HepG2 (cell line): ENCODE measurements around the gene ZNF628.

ENCODE experiments used
- ATF6 ChIP-seq: sonication (generic); formaldehyde crosslinking; conservative IDR thresholded peaks from 2 replicates; pipeline ENCODE4 v1.4.0; 2020; ENCODE audit warnings: missing genetic modification reagents
- CEBPZ ChIP-seq: IDR thresholded peaks from 2 replicates; pipeline ENCODE4 v1.6.1; 2012; ENCODE audit warnings: low read length, improper control_type of control experiment
- CHCHD3 ChIP-seq: sonication (generic); formaldehyde crosslinking; IDR thresholded peaks from 2 replicates; pipeline ENCODE4 v1.8.0; 2022; ENCODE audit warnings: mild to moderate bottlenecking, missing genetic modification reagents, moderate library complexity
- CTCF ChIP-seq: sonication (generic); formaldehyde crosslinking; IDR thresholded peaks from 2 replicates; pipeline ENCODE4 v1.5.0; 2020; ENCODE audit warnings: mild to moderate bottlenecking, missing genetic modification reagents, moderate library complexity
- EZH2 ChIP-seq: conservative IDR thresholded peaks from 2 replicates; pipeline ENCODE4 v1.6.1; 2012; ENCODE audit warnings: mild to moderate bottlenecking, low read depth, low read length, moderate library complexity
- FOXJ3 ChIP-seq: sonication (generic); formaldehyde crosslinking; IDR thresholded peaks from 2 replicates; pipeline ENCODE4 v1.4.0; 2020; ENCODE audit warnings: missing genetic modification reagents, mild to moderate bottlenecking, borderline replicate concordance
- HDAC1 ChIP-seq: sonication (generic); formaldehyde crosslinking; IDR thresholded peaks from 2 replicates; pipeline ENCODE4 v1.5.1; 2020; ENCODE audit warnings: mild to moderate bottlenecking, missing genetic modification reagents
- HDAC2 ChIP-seq: sonication (generic); formaldehyde crosslinking; IDR thresholded peaks from 2 replicates; pipeline ENCODE4 v1.4.0; 2020; ENCODE audit warnings: missing genetic modification reagents
- MYC ChIP-seq: sonication (generic); formaldehyde crosslinking; IDR thresholded peaks from 2 replicates; pipeline ENCODE4 v1.9.0; 2021; ENCODE audit warnings: missing genetic modification reagents, borderline replicate concordance
- NFIC ChIP-seq: IDR thresholded peaks from 2 replicates; pipeline ENCODE4 v1.6.1; 2012; ENCODE audit warnings: mild to moderate bottlenecking, low read length, inconsistent platforms
- POLR2A ChIP-seq, 2 experiments: IDR thresholded peaks; 2 replicates each; pipeline ENCODE4 v1.6.1; 2011; ENCODE audit warnings: low read depth in 2 of 2, low read length in 2 of 2, mild to moderate bottlenecking in 1 of 2, moderate library complexity in 1 of 2; ENCODE audit not compliant: insufficient read depth in 1 of 2
- SRF ChIP-seq: IDR thresholded peaks from 2 replicates; pipeline ENCODE4 v1.6.1; 2011; ENCODE audit warnings: mild to moderate bottlenecking, low read depth, low read length, moderate library complexity
- ZBTB33 ChIP-seq: sonication (generic); formaldehyde crosslinking; IDR thresholded peaks from 2 replicates; pipeline ENCODE4 v1.4.0; 2020; ENCODE audit warnings: missing genetic modification reagents
- ZNF775 ChIP-seq: sonication (generic); formaldehyde crosslinking; IDR thresholded peaks from 2 replicates; pipeline ENCODE4 v1.4.0; 2020; ENCODE audit warnings: missing genetic modification reagents, mild to moderate bottlenecking, moderate library complexity, borderline replicate concordance

- TF ChIP-seq SRF (no peak), NFIC (no peak), ZNF775 (CRISPR knock-in tag) (no peak), CEBPZ (no peak), ATF6 (CRISPR knock-in tag) (no peak), POLR2A (IDR thresholded peaks at IDR 0.05; ENCODE audit: insufficient read depth in 1 of 2, low read depth in 2 of 2, low read length in 2 of 2) (no peak), CTCF (CRISPR knock-in tag) (no peak), FOXJ3 (CRISPR knock-in tag) (no peak), HDAC2 (CRISPR knock-in tag) (no peak), MYC (CRISPR knock-in tag) (no peak), EZH2 (no peak), ZBTB33 (CRISPR knock-in tag) (no peak), CHCHD3 (CRISPR knock-in tag) (no peak), HDAC1 (CRISPR knock-in tag) (no peak)
These were observed 39.6 kb upstream of the ZNF628 start for GRCh38 chr19:55436847-55437246.
